GM23338 (cell line): ENCODE results near the gene DYNC2H1. TPM values are rescaled to one million over a fixed set of nuclear protein-coding genes. Genes with fewer than 3 reads are reported as not detected.

Source experiments
- ATAC-seq: fragments of 200-7000 bp; cut with Tn5 transposase; 3 replicates; pipeline ENCODE4 v1.9.1; 2020
- DNase-seq: peaks from one replicate; pipeline ENCODE4 v3.0.0-alpha.2; 2015; ENCODE audit warnings: low spot score
- H2AFZ ChIP-seq: fragments of 200-600 bp; sonication (generic); 2 replicates; pipeline ENCODE4 v1.8.0; 2016; ENCODE audit warnings: antibody characterized with exemption, mild to moderate bottlenecking, moderate library complexity
- H3F3A ChIP-seq: fragments of 200-600 bp; sonication (generic); replicated peaks from 2 replicates; pipeline ENCODE4 v1.8.0; 2017; ENCODE audit warnings: antibody characterized with exemption, mixed run types, low read depth
- H3K27ac ChIP-seq: fragments of 200-600 bp; sonication (generic); 2 replicates; pipeline ENCODE4 v1.6.1; 2016; ENCODE audit warnings: low read depth
- H3K27me3 ChIP-seq: fragments of 200-600 bp; sonication (generic); 2 replicates; pipeline ENCODE4 v1.8.0; 2016; ENCODE audit warnings: mild to moderate bottlenecking, mixed run types, moderate library complexity; ENCODE audit not compliant: insufficient read depth
- H3K36me3 ChIP-seq: fragments of 200-600 bp; sonication (generic); 2 replicates; pipeline ENCODE4 v1.8.0; 2016; ENCODE audit warnings: mild to moderate bottlenecking; ENCODE audit not compliant: insufficient read depth
- H3K4me1 ChIP-seq: fragments of 200-600 bp; sonication (generic); 2 replicates; pipeline ENCODE4 v1.8.0; 2016; ENCODE audit warnings: mild to moderate bottlenecking, moderate library complexity; ENCODE audit not compliant: insufficient read depth
- H3K4me2 ChIP-seq: fragments of 200-600 bp; sonication (generic); 2 replicates; pipeline ENCODE4 v1.7.1; 2017; ENCODE audit warnings: mixed run types
- H3K4me3 ChIP-seq: fragments of 200-600 bp; sonication (generic); 2 replicates; pipeline ENCODE4 v1.6.1; 2016; ENCODE audit warnings: mixed run types
- H3K79me2 ChIP-seq: fragments of 200-600 bp; sonication (generic); replicated peaks from 2 replicates; pipeline ENCODE4 v1.8.0; 2017; ENCODE audit warnings: mild to moderate bottlenecking; ENCODE audit not compliant: insufficient read depth
- H3K9me2 ChIP-seq: fragments of 200-600 bp; sonication (generic); 2 replicates; pipeline ENCODE4 v1.8.0; 2017; ENCODE audit not compliant: insufficient read depth
- H4K20me1 ChIP-seq: fragments of 200-600 bp; sonication (generic); replicated peaks from 2 replicates; pipeline ENCODE4 v1.8.0; 2017; ENCODE audit warnings: mild to moderate bottlenecking; ENCODE audit not compliant: insufficient read depth
- H3K27ac Mint-ChIP-seq: 2 replicates; pipeline ENCODE4 v1.8.0; 2020; ENCODE audit warnings: inconsistent platforms, mild to moderate bottlenecking, moderate library complexity, mixed read lengths
- H3K27me3 Mint-ChIP-seq: 3 replicates; pipeline ENCODE4 v1.8.0; 2022; ENCODE audit warnings: low read depth, mild to moderate bottlenecking, moderate library complexity, mixed read lengths, inconsistent platforms; ENCODE audit not compliant: insufficient read depth, poor library complexity
- H3K36me3 Mint-ChIP-seq: 3 replicates; pipeline ENCODE4 v1.8.0; 2021; ENCODE audit warnings: low read depth, mild to moderate bottlenecking, inconsistent platforms, moderate library complexity, mixed read lengths
- H3K4me1 Mint-ChIP-seq: 3 replicates; pipeline ENCODE4 v1.8.0; 2020; ENCODE audit warnings: mild to moderate bottlenecking, inconsistent platforms, mixed read lengths
- H3K4me3 Mint-ChIP-seq: 3 replicates; pipeline ENCODE4 v1.8.0; 2021; ENCODE audit warnings: moderate library complexity, mild to moderate bottlenecking, inconsistent platforms, mixed read lengths
- H3K9me3 Mint-ChIP-seq: 3 replicates; pipeline ENCODE4 v1.8.0; 2020; ENCODE audit warnings: moderate library complexity, mild to moderate bottlenecking, inconsistent platforms, mixed read lengths
- CREB1 ChIP-seq: fragments of 250-450 bp; sonication (Bioruptor Pico); IDR thresholded peaks from 2 replicates; pipeline ENCODE4 v1.5.0; 2020; ENCODE audit warnings: low read depth, mild to moderate bottlenecking, moderate library complexity
- CTCF ChIP-seq, 2 experiments: fragments of 200-600 bp in 1 of 2; sonication (generic) in 1 of 2; conservative IDR thresholded peaks; 2 replicates each; pipeline versions ENCODE4 v1.5.1 to v1.6.1; 2016 to 2017; ENCODE audit warnings: antibody characterized with exemption in 2 of 2, low read depth in 2 of 2, mild to moderate bottlenecking in 2 of 2, moderate library complexity in 1 of 2
- ETS1 ChIP-seq: IDR thresholded peaks from 2 replicates; pipeline ENCODE4 v1.6.1; 2016; ENCODE audit warnings: antibody characterized with exemption
- EZH2 ChIP-seq: fragments of 200-600 bp; sonication (generic); IDR thresholded peaks from one replicate; pipeline ENCODE4 v1.8.0; 2017; ENCODE audit warnings: antibody characterized with exemption, mild to moderate bottlenecking, low read depth; ENCODE audit not compliant: unreplicated experiment
- EZH2phosphoT487 ChIP-seq: fragments of 200-600 bp; sonication (generic); IDR thresholded peaks from one replicate; pipeline ENCODE4 v1.8.1; 2018; ENCODE audit warnings: antibody characterized with exemption; ENCODE audit not compliant: unreplicated experiment
- NANOG ChIP-seq: IDR thresholded peaks from 2 replicates; pipeline ENCODE4 v1.6.1; 2016; ENCODE audit warnings: antibody characterized with exemption, borderline replicate concordance
- ZNF114 ChIP-seq: fragments of 250-450 bp; sonication (Bioruptor Pico); IDR thresholded peaks from 2 replicates; pipeline ENCODE4 v1.5.0; 2020; ENCODE audit warnings: mild to moderate bottlenecking, moderate library complexity
- polyA plus RNA-seq: library from polyadenylated mRNA; unstranded; fragments of >200 nt; fragmentation: Nextera tagmentation; extraction: Ambion mirVana; gene quantifications from 2 replicates; pipeline ENCODE4 v1.2.1, GENCODE V29; 2016
- total RNA-seq: library from RNA; depleted of rRNA; stranded (reverse); fragments of >200 nt; shearing (Covaris generic); gene quantifications from 2 replicates; pipeline ENCODE4 v1.2.3, GENCODE V29; 2014

The DYNC2H1 gene
- total and polyA plus RNA-seq, 2 experiments from 2014 or later = 19.3 to 22.5 TPM

- Mint-ChIP-seq H3K27me3 (no peaks in the 10 kb centered on the region), H3K4me1 (no peaks in the 10 kb centered on the region), H3K9me3 (no peaks in the 10 kb centered on the region), H3K27ac (no peak overlapping the region), H3K36me3 (no peaks in the 10 kb centered on the region), H3K4me3 (no peak overlapping the region)
- Histone ChIP-seq H3K27me3 (no peaks in the 10 kb centered on the region), H4K20me1 (no peaks in the 10 kb centered on the region), H3K4me2 (no peak overlapping the region), H3K79me2 (no peaks in the 10 kb centered on the region), H3K9me2 (no peaks in the 10 kb centered on the region), H3F3A (no peaks in the 10 kb centered on the region), H3K4me1 (no peaks in the 10 kb centered on the region), H2AFZ (no peak overlapping the region), H3K36me3 (no peaks in the 10 kb centered on the region), H3K4me3 (no peak overlapping the region), H3K27ac (no peak overlapping the region)
- DNase-seq = no peak
- no peak; the same call in 2 of the 3 replicates for ATAC-seq
- TF ChIP-seq CTCF (conservative IDR thresholded peaks at IDR 0.05; ENCODE audit: low read depth in 2 of 2) (no peak), CREB1 (CRISPR knock-in tag) (no peak), ETS1 (no peak), NANOG (no peak), ZNF114 (no peak), EZH2phosphoT487 (no peak), EZH2 (no peak)
Measured at GRCh38 chr11:103465555-103466140, 356.4 kb downstream of the DYNC2H1 start.

GRCh38 chr11:103471546-103471945 lies 362.3 kb downstream of the DYNC2H1 start:
- no peaks in the 10 kb centered on the region for H3F3A ChIP-seq
- Mint-ChIP-seq H3K4me3 (no peak overlapping the region), H3K36me3 (no peaks in the 10 kb centered on the region; the same call in 1 of the 3 replicates), H3K27me3 (no peaks in the 10 kb centered on the region), H3K27ac (no peak overlapping the region), H3K9me3 (no peaks in the 10 kb centered on the region), H3K4me1 (no peaks in the 10 kb centered on the region; the same call in 1 of the 3 replicates)
- H2AFZ ChIP-seq = no peak overlapping the region
- H3K27me3 ChIP-seq = no peaks in the 10 kb centered on the region
- no peak overlapping the region for H3K27ac ChIP-seq
- TF ChIP-seq EZH2phosphoT487 (no peak), ZNF114 (no peak)
- no peak overlapping the region for H3K4me3 ChIP-seq
- H4K20me1 ChIP-seq = no peaks in the 10 kb centered on the region
- ATAC-seq = no peak
- no peaks in the 10 kb centered on the region for H3K9me2 ChIP-seq
- H3K36me3 ChIP-seq = no peaks in the 10 kb centered on the region
- H3K4me2 ChIP-seq = no peak overlapping the region
- no peak for DNase-seq
- H3K4me1 ChIP-seq = no peaks in the 10 kb centered on the region
- no peaks in the 10 kb centered on the region for H3K79me2 ChIP-seq

- Histone ChIP-seq H3K9me2 (no peaks in the 10 kb centered on the region), H3F3A (no peaks in the 10 kb centered on the region), H3K79me2 (no peaks in the 10 kb centered on the region), H3K27ac (no peak overlapping the region), H3K4me2 (no peak overlapping the region), H2AFZ (no peak overlapping the region), H3K36me3 (no peaks in the 10 kb centered on the region), H3K4me3 (no peak overlapping the region), H3K27me3 (no peaks in the 10 kb centered on the region), H3K4me1 (no peaks in the 10 kb centered on the region), H4K20me1 (no peaks in the 10 kb centered on the region)
- ATAC-seq (no peak), DNase-seq (no peak)
- Mint-ChIP-seq H3K4me1 (no peaks in the 10 kb centered on the region; the same call in 1 of the 3 replicates), H3K4me3 (no peak overlapping the region), H3K9me3 (no peaks in the 10 kb centered on the region), H3K27ac (no peak overlapping the region), H3K36me3 (no peaks in the 10 kb centered on the region; the same call in 2 of the 3 replicates), H3K27me3 (no peaks in the 10 kb centered on the region)
- no peak for TF ChIP-seq NANOG
Measured at GRCh38 chr11:103476874-103477273, 367.6 kb downstream of the DYNC2H1 start.
